ENCODE data around the gene DLGAP5.

Gene DLGAP5

GRCh38 chr14:55201219-55202101, 10.1 kb upstream of the DLGAP5 start:
- Mint-ChIP-seq H3K4me1 (ENCODE audit: low read depth) (no peaks in the 10 kb centered on the region), H3K27me3 (no peaks in the 10 kb centered on the region), H3K4me3 (no peak overlapping the region), H3K9me3 (no peaks in the 10 kb centered on the region), H3K27ac (no peak overlapping the region), H3K36me3 (ENCODE audit: low read depth) (no peaks in the 10 kb centered on the region)
- intact Hi-C loops (cut with micrococcal nuclease): no loop called here

- H3K9me3 Mint-ChIP-seq: no peaks in the 10 kb centered on the region
- no peaks in the 10 kb centered on the region for H3K36me3 Mint-ChIP-seq (ENCODE audit: low read depth)
- H3K27me3 Mint-ChIP-seq: no peaks in the 10 kb centered on the region
- intact Hi-C loops (cut with micrococcal nuclease): no loop called here
- H3K27ac Mint-ChIP-seq: no peak overlapping the region
- no peaks in the 10 kb centered on the region for H3K4me1 Mint-ChIP-seq (ENCODE audit: low read depth)
- no peak overlapping the region for H3K4me3 Mint-ChIP-seq
Measured at GRCh38 chr14:55200651-55201050, 9.3 kb upstream of the DLGAP5 start.

GRCh38 chr14:55198749-55199148, 7.4 kb upstream of the DLGAP5 start:
- H3K4me1 Mint-ChIP-seq (ENCODE audit: low read depth): no peaks in the 10 kb centered on the region
- intact Hi-C loops (cut with micrococcal nuclease): no loop called here
- no peaks in the 10 kb centered on the region for H3K27me3 Mint-ChIP-seq
- H3K27ac Mint-ChIP-seq: no peak overlapping the region
- no peaks in the 10 kb centered on the region for H3K9me3 Mint-ChIP-seq
- H3K36me3 Mint-ChIP-seq (ENCODE audit: low read depth): no peaks in the 10 kb centered on the region
- no peak overlapping the region for H3K4me3 Mint-ChIP-seq

- H3K27ac Mint-ChIP-seq: no peak overlapping the region
- peaks cover 8% of the 10 kb centered on the region for H3K36me3 Mint-ChIP-seq (ENCODE audit: low read depth)
- intact Hi-C loops (cut with micrococcal nuclease): no loop called here
- no peaks in the 10 kb centered on the region for H3K9me3 Mint-ChIP-seq
- no peak overlapping the region for H3K4me3 Mint-ChIP-seq
- H3K4me1 Mint-ChIP-seq (ENCODE audit: low read depth): peaks cover 7% of the 10 kb centered on the region
- H3K27me3 Mint-ChIP-seq: no peaks in the 10 kb centered on the region
Measured at GRCh38 chr14:55194656-55195355, 3.4 kb upstream of the DLGAP5 start.

GRCh38 chr14:55192054-55192621, 753 bp upstream of the DLGAP5 start:
- Mint-ChIP-seq H3K4me1 (ENCODE audit: low read depth) (peaks cover 7% of the 10 kb centered on the region), H3K36me3 (ENCODE audit: low read depth) (peaks cover 8% of the 10 kb centered on the region), H3K27ac (peak overlapping the region; percentile 81), H3K9me3 (no peaks in the 10 kb centered on the region), H3K27me3 (no peaks in the 10 kb centered on the region), H3K4me3 (peak overlapping the region; percentile 96)
- intact Hi-C loops (cut with micrococcal nuclease): no loop called here

GRCh38 chr14:55190906-55191202, 531 bp downstream of the DLGAP5 start:
- no peaks in the 10 kb centered on the region for H3K9me3 Mint-ChIP-seq
- peak overlapping the region; percentile 81 for H3K27ac Mint-ChIP-seq
- no peaks in the 10 kb centered on the region for H3K27me3 Mint-ChIP-seq
- peaks cover 8% of the 10 kb centered on the region for H3K36me3 Mint-ChIP-seq (ENCODE audit: low read depth)
- H3K4me3 Mint-ChIP-seq: peak overlapping the region; percentile 96
- intact Hi-C loops (cut with micrococcal nuclease): no loop called here
- peaks cover 7% of the 10 kb centered on the region for H3K4me1 Mint-ChIP-seq (ENCODE audit: low read depth)

GRCh38 chr14:55188686-55189295, 2.6 kb downstream of the DLGAP5 start:
- Mint-ChIP-seq H3K27ac (no peak overlapping the region), H3K9me3 (no peaks in the 10 kb centered on the region), H3K4me1 (ENCODE audit: low read depth) (peaks cover 7% of the 10 kb centered on the region), H3K27me3 (no peaks in the 10 kb centered on the region), H3K4me3 (no peak overlapping the region), H3K36me3 (ENCODE audit: low read depth) (peaks cover 8% of the 10 kb centered on the region)
- intact Hi-C loops (cut with micrococcal nuclease): no loop called here

- intact Hi-C loops (cut with micrococcal nuclease): no loop called here
- Mint-ChIP-seq H3K27ac (no peak overlapping the region), H3K27me3 (no peaks in the 10 kb centered on the region), H3K4me3 (no peak overlapping the region), H3K4me1 (ENCODE audit: low read depth) (no peaks in the 10 kb centered on the region), H3K36me3 (ENCODE audit: low read depth) (no peaks in the 10 kb centered on the region), H3K9me3 (no peaks in the 10 kb centered on the region)
Measured at GRCh38 chr14:55180434-55180833, 11.0 kb downstream of the DLGAP5 start.

GRCh38 chr14:55180006-55180405, 11.4 kb downstream of the DLGAP5 start:
- Mint-ChIP-seq H3K27ac (no peak overlapping the region), H3K27me3 (no peaks in the 10 kb centered on the region), H3K9me3 (no peaks in the 10 kb centered on the region), H3K4me3 (no peak overlapping the region), H3K36me3 (ENCODE audit: low read depth) (no peaks in the 10 kb centered on the region), H3K4me1 (ENCODE audit: low read depth) (no peaks in the 10 kb centered on the region)
- intact Hi-C loops (cut with micrococcal nuclease): no loop called here

- Mint-ChIP-seq H3K4me1 (ENCODE audit: low read depth) (no peaks in the 10 kb centered on the region), H3K36me3 (ENCODE audit: low read depth) (no peaks in the 10 kb centered on the region), H3K27ac (no peak overlapping the region), H3K4me3 (no peak overlapping the region), H3K27me3 (no peaks in the 10 kb centered on the region), H3K9me3 (no peaks in the 10 kb centered on the region)
- intact Hi-C loops (cut with micrococcal nuclease): no loop called here
Measured at GRCh38 chr14:55170526-55170925, 20.9 kb downstream of the DLGAP5 start.

- peaks cover 6% of the 10 kb centered on the region for H3K4me1 Mint-ChIP-seq (ENCODE audit: low read depth)
- no peaks in the 10 kb centered on the region for H3K36me3 Mint-ChIP-seq (ENCODE audit: low read depth)
- peak overlapping the region; percentile 2 for H3K27ac Mint-ChIP-seq
- H3K27me3 Mint-ChIP-seq: no peaks in the 10 kb centered on the region
- intact Hi-C loops (cut with micrococcal nuclease): loop anchor here (1.0 kb wide), 1 partner anchor 72 kb away; no protein-coding TSS in a partner anchor
- H3K9me3 Mint-ChIP-seq: no peaks in the 10 kb centered on the region
- H3K4me3 Mint-ChIP-seq: no peak overlapping the region
Measured at GRCh38 chr14:55160989-55161388, 30.4 kb downstream of the DLGAP5 start.

- intact Hi-C loops (cut with micrococcal nuclease): no loop called here
- H3K4me3 Mint-ChIP-seq: no peak overlapping the region
- H3K4me1 Mint-ChIP-seq (ENCODE audit: low read depth): peaks cover 6% of the 10 kb centered on the region
- H3K27me3 Mint-ChIP-seq: no peaks in the 10 kb centered on the region
- H3K27ac Mint-ChIP-seq: no peak overlapping the region
- H3K9me3 Mint-ChIP-seq: no peaks in the 10 kb centered on the region
- H3K36me3 Mint-ChIP-seq (ENCODE audit: low read depth): no peaks in the 10 kb centered on the region
Measured at GRCh38 chr14:55158412-55158811, 33.0 kb downstream of the DLGAP5 start.

- no peak overlapping the region for H3K27ac Mint-ChIP-seq
- H3K27me3 Mint-ChIP-seq: no peaks in the 10 kb centered on the region
- H3K9me3 Mint-ChIP-seq: no peaks in the 10 kb centered on the region
- H3K4me3 Mint-ChIP-seq: no peak overlapping the region
- H3K36me3 Mint-ChIP-seq (ENCODE audit: low read depth): no peaks in the 10 kb centered on the region
- intact Hi-C loops (cut with micrococcal nuclease): no loop called here
- H3K4me1 Mint-ChIP-seq (ENCODE audit: low read depth): peaks cover 6% of the 10 kb centered on the region
Measured at GRCh38 chr14:55157080-55157479, 34.3 kb downstream of the DLGAP5 start.

- intact Hi-C loops (cut with micrococcal nuclease): no loop called here
- Mint-ChIP-seq H3K9me3 (no peaks in the 10 kb centered on the region), H3K27ac (no peak overlapping the region), H3K27me3 (no peaks in the 10 kb centered on the region), H3K4me3 (no peak overlapping the region), H3K36me3 (ENCODE audit: low read depth) (no peaks in the 10 kb centered on the region), H3K4me1 (ENCODE audit: low read depth) (no peaks in the 10 kb centered on the region)
Measured at GRCh38 chr14:55153951-55154350, 37.4 kb downstream of the DLGAP5 start.

Data from dendritic cell treated with granulocyte-macrophage colony-stimulating factor and Interleukin-4, amounts not matched to agents 40 ng/mL and 50 ng/mL, for 4 days (primary cell).